K562 (cell line): Measurements from ENCODE around the gene ITGAV. TPM values are rescaled to one million over a fixed set of nuclear protein-coding genes. Genes with fewer than 3 reads are reported as not detected.

Experiments
- ATAC-seq: fragments of 200-7000 bp; cut with Tn5 transposase; 3 replicates; pipeline ENCODE4 v1.9.1; 2020; ENCODE audit warnings: moderate library complexity
- Bru-seq: library from RNA; stranded (reverse); fragments of 400-500 nt; gene quantifications from one replicate; lab custom pipeline; 2021; lab: Mats Ljungman, UMichigan
- BruChase-seq, 2 experiments: library from RNA; stranded (reverse); fragments of 400-500 nt; gene quantifications; one replicate each; lab custom pipeline; 2021; lab: Mats Ljungman, UMichigan
- BruUV-seq: library from RNA; stranded (reverse); fragments of 400-500 nt; replicated peaks from 2 replicates; lab custom pipeline; 2021; lab: Mats Ljungman, UMichigan
- CTCF ChIA-PET: fragments of 300-600 bp; formaldehyde crosslinking; extraction: SDS; loops from one replicate; lab custom pipeline; 2021; ENCODE audit warnings: low intra/inter-chr PET ratio; lab: Yijun Ruan, JAX
- POLR2A ChIA-PET: fragments of 300-600, 350-650 bp; sonication (Branson Sonifier 250); formaldehyde crosslinking; extraction: SDS; loops from one replicate; lab custom pipeline; 2021; ENCODE audit warnings: antibody characterized with exemption, inconsistent platforms; lab: Yijun Ruan, JAX
- DNase-seq, 4 experiments: peaks; one replicate each; pipeline versions ENCODE4 v3.0.0 to v3.0.0-alpha.2; 2011 to 2018; ENCODE audit warnings: low spot score in 3 of 4, mixed read lengths in 3 of 4; ENCODE audit errors: extremely low read depth in 1 of 4
- FAIRE-seq: peaks from 2 replicates; lab custom pipeline; 2011; peaks lifted over from hg19 to GRCh38; lab: Jason Lieb, UNC
- H2AFZ ChIP-seq: 2 replicates; pipeline ENCODE4 v1.6.0; 2011; ENCODE audit warnings: low read depth, low read length, control low read depth, inconsistent platforms
- H3K27ac ChIP-seq: fragments of 200-600 bp; 3 replicates; pipeline ENCODE4 v1.8.0; 2011; ENCODE audit warnings: low read depth, mild to moderate bottlenecking, control low read depth, inconsistent platforms, low read length, moderate library complexity, mixed read lengths; ENCODE audit errors: extremely low read depth
- H3K27me3 ChIP-seq, 2 experiments: fragments of 300-600 bp in 1 of 2; 2 replicates in 1 of 2; 3 replicates in 1 of 2; pipeline versions ENCODE4 v1.6.0 to v1.8.0; 2011; ENCODE audit warnings: inconsistent platforms in 2 of 2, low read length in 2 of 2, mild to moderate bottlenecking in 1 of 2, mixed read lengths in 1 of 2, moderate library complexity in 1 of 2; ENCODE audit not compliant: control insufficient read depth in 2 of 2, insufficient read depth in 2 of 2
- H3K36me3 ChIP-seq: fragments of 300-600 bp; 3 replicates; pipeline ENCODE4 v1.8.0; 2011; ENCODE audit warnings: mild to moderate bottlenecking, low read length, inconsistent platforms; ENCODE audit not compliant: control insufficient read depth, insufficient read depth
- H3K4me1 ChIP-seq, 2 experiments: fragments of 200-600 bp in 1 of 2; replicated peaks in 1 of 2; 2 replicates in 1 of 2; 3 replicates in 1 of 2; pipeline versions ENCODE4 v1.5.1 to v1.8.0; 2011; ENCODE audit warnings: inconsistent platforms in 2 of 2, low read length in 2 of 2, mild to moderate bottlenecking in 1 of 2, mixed read lengths in 1 of 2, moderate library complexity in 1 of 2; ENCODE audit not compliant: control insufficient read depth in 2 of 2, insufficient read depth in 2 of 2
- H3K4me2 ChIP-seq: 2 replicates; pipeline ENCODE4 v1.6.1; 2011; ENCODE audit warnings: low read length, control low read depth, inconsistent platforms, mixed read lengths; ENCODE audit not compliant: insufficient read depth
- H3K4me3 ChIP-seq: fragments of 200-600 bp; sonication (generic), shearing (Covaris generic); 2 replicates; pipeline ENCODE4 v1.5.1; 2016; ENCODE audit warnings: control low read depth, inconsistent platforms
- H3K79me2 ChIP-seq: fragments of 200-600 bp; 3 replicates; pipeline ENCODE4 v1.8.0; 2011; ENCODE audit warnings: low read length, inconsistent platforms; ENCODE audit not compliant: control insufficient read depth, insufficient read depth
- H3K9ac ChIP-seq, 2 experiments: 2 replicates each; pipeline versions ENCODE4 v1.6.0 to v1.6.1; 2011; ENCODE audit warnings: low read depth in 2 of 2, low read length in 2 of 2, control low read depth in 1 of 2, inconsistent platforms in 1 of 2, mild to moderate bottlenecking in 1 of 2, mixed read lengths in 1 of 2; ENCODE audit not compliant: insufficient read depth in 1 of 2
- H3K9me1 ChIP-seq: one replicate; pipeline ENCODE4 v1.6.0; 2011; ENCODE audit warnings: inconsistent platforms, mild to moderate bottlenecking, low read length, moderate library complexity; ENCODE audit not compliant: control insufficient read depth, insufficient read depth
- H3K9me3 ChIP-seq: replicated peaks from 2 replicates; pipeline ENCODE4 v1.5.1; 2011; ENCODE audit warnings: low read depth, low read length, inconsistent platforms; ENCODE audit not compliant: control insufficient read depth, insufficient read depth
- H4K20me1 ChIP-seq: replicated peaks from 2 replicates; pipeline ENCODE4 v1.6.1; 2011; ENCODE audit warnings: low read length, inconsistent platforms, mixed read lengths; ENCODE audit not compliant: control insufficient read depth, insufficient read depth
- ARID3A ChIP-seq: IDR thresholded peaks from 2 replicates; pipeline ENCODE4 v1.6.1; 2012; ENCODE audit warnings: low read depth, low read length, improper control_type of control experiment, borderline replicate concordance
- GABPA ChIP-seq: fragments of 200-800 bp; sonication (Bioruptor generic); conservative IDR thresholded peaks from 2 replicates; pipeline ENCODE4 v1.6.1; 2016; ENCODE audit warnings: low read depth, missing genetic modification characterization, missing compliant biosample characterization
- PRDM10 ChIP-seq: fragments of 450-650 bp; IDR thresholded peaks from 2 replicates; pipeline ENCODE4 v1.6.1; 2018; ENCODE audit not compliant: partially characterized antibody
- PTBP1 ChIP-seq: fragments of 200-400 bp; formaldehyde crosslinking; IDR thresholded peaks from 2 replicates; pipeline ENCODE4 v1.6.1; 2017; ENCODE audit warnings: low read depth, low read length
- ZBTB2 ChIP-seq: fragments of 450-650 bp; IDR thresholded peaks from 2 replicates; pipeline ENCODE4 v1.6.1; 2016; ENCODE audit warnings: antibody characterized with exemption
- ZNF124 ChIP-seq: sonication (generic); formaldehyde crosslinking; IDR thresholded peaks from 2 replicates; pipeline ENCODE4 v1.8.1; 2022; ENCODE audit warnings: missing genetic modification reagents
- ZNF146 ChIP-seq: IDR thresholded peaks from one replicate; pipeline ENCODE4 v1.6.1; 2018; ENCODE audit warnings: missing compliant biosample characterization; ENCODE audit not compliant: unreplicated experiment
- ZNF436 ChIP-seq: fragments of 250-450, 450-650 bp; sonication (Bioruptor Pico); formaldehyde crosslinking; IDR thresholded peaks from 2 replicates; pipeline ENCODE4 v1.7.0; 2020; ENCODE audit warnings: mild to moderate bottlenecking
- WGBS: fragments of 100-300 bp; shearing (Covaris generic); methylation state at CpG from one replicate; pipeline ENCODE4 v1.1.6; 2016; ENCODE audit warnings: low coverage, mixed read lengths; ENCODE audit not compliant: insufficient coverage; ENCODE audit errors: missing lambda C conversion rate; 5-methylcytosine and 5-hydroxymethylcytosine counted together
- in situ Hi-C: fragments of 300-500 bp; cut with MboI; formaldehyde crosslinking; loops from 4 replicates; pipeline ENCODE4 v1.15.0; 2018; ENCODE audit warnings: inconsistent platforms, mixed read lengths
- intact Hi-C: fragments of 100-400 bp; cut with micrococcal nuclease; formaldehyde crosslinking; loops from 2 replicates; pipeline ENCODE4 v1.14.2; 2022
- long read RNA-seq, 3 experiments: library from polyadenylated mRNA in 2 of 3; library from RNA in 1 of 3; unstranded in 2 of 3; stranded (forward) in 1 of 3; transcript quantifications; one replicate each; pipeline ENCODE4 v2.0.0, GENCODE V29; 2019 to 2022
- polyA minus RNA-seq, 3 experiments: library from RNA; depleted of rRNA, polyadenylated mRNA; stranded (reverse); fragments of >200 nt; gene quantifications; 2 replicates each; pipeline ENCODE4 v1.2.3, GENCODE V29; 2011
- polyA plus RNA-seq, 8 experiments: library from polyadenylated mRNA; depleted of rRNA in 4 of 8; stranded (reverse) in 5 of 8; unstranded in 3 of 8; fragments of >200 nt; fragmentation: Nextera tagmentation in 2 of 8; fragmentation: Illumina TruSeq in 1 of 8; extraction: Ambion mirVana in 2 of 8; extraction: Trizol in 1 of 8; gene quantifications; 2 replicates each; pipeline versions ENCODE4 v1.2.1 to v1.2.3, GENCODE V29; 2011 to 2014; ENCODE audit warnings: inconsistent platforms in 1 of 8, missing spikeins in 1 of 8
- total RNA-seq, 7 experiments: library from RNA; depleted of rRNA in 6 of 7; stranded (reverse); fragments of >200 nt in 6 of 7; fragmentation: Illumina TruSeq in 2 of 7; extraction: Trizol in 2 of 7; gene quantifications; 2 replicates each; pipeline versions ENCODE4 v1.2.1 to v1.2.3, GENCODE V29; 2011 to 2021; ENCODE audit warnings: low replicate concordance in 1 of 7

The ITGAV gene
- total RNA-seq (2011; cell fraction: chromatin; rRNA removed; ENCODE audit: low replicate concordance): 44.5 and 102 TPM in 2 replicates
- total RNA-seq (2011; cell fraction: nucleolus; rRNA removed): 19.5 and 40.0 TPM in 2 replicates
- 34.2 and 43.0 TPM in 2 replicates for total RNA-seq (2011; cell fraction: nucleoplasm; rRNA removed)
- 10.4 and 10.7 TPM in 2 replicates for total RNA-seq (2014; rRNA removed)
- total RNA-seq (2014; rRNA removed; fragmentation: Illumina TruSeq; extraction: Trizol): 17.6 and 18.4 TPM in 2 replicates
- total RNA-seq (2015; rRNA removed; fragmentation: Illumina TruSeq; extraction: Trizol): 16.2 and 16.5 TPM in 2 replicates
- 15.5 and 17.7 TPM in 2 replicates for total RNA-seq (2021)
- polyA plus RNA-seq (2011; rRNA removed): 16.2 and 16.3 TPM in 2 replicates
- 3.6 and 7.9 TPM in 2 replicates for polyA plus RNA-seq (2011; cell fraction: cytosol; rRNA removed)
- 29.1 and 37.9 TPM in 2 replicates for polyA plus RNA-seq (2011; cell fraction: nucleus; rRNA removed)
- 8.4 and 15.6 TPM in 2 replicates for polyA plus RNA-seq (2012)
- polyA plus RNA-seq (2014; fragmentation: Illumina TruSeq; extraction: Trizol): 8.5 and 10.3 TPM in 2 replicates
- polyA plus RNA-seq (2014; fragmentation: Nextera tagmentation; extraction: Ambion mirVana): 1 to 10 TPM; 3.7 to 4.6 TPM
- 7.4 and 8.8 TPM in 2 replicates for polyA plus RNA-seq (2014; rRNA removed)
- 32.1 and 40.9 TPM in 2 replicates for polyA minus RNA-seq (2011; rRNA and poly(A)+ RNA removed)
- 16.9 and 21.9 TPM in 2 replicates for polyA minus RNA-seq (2011; cell fraction: cytosol; rRNA and poly(A)+ RNA removed)
- polyA minus RNA-seq (2011; cell fraction: nucleus; rRNA and poly(A)+ RNA removed): 25.4 and 40.0 TPM in 2 replicates
- percentile 77 among the genes with signal in this experiment for Bru-seq, nascent RNA
- percentile 85 among the genes with signal in this experiment for BruChase-seq, experiment 1, labeled RNA remaining after a 2-hour chase
- BruChase-seq, experiment 2, labeled RNA remaining after a 6-hour chase: percentile 87 among the genes with signal in this experiment
- long read RNA-seq, experiment 1, full-length matches to known transcripts: 16 of 38 reads
- long read RNA-seq, experiment 1, partial matches to known transcripts: 14 of 38 reads
- long read RNA-seq, experiment 1, other reads (novel, unspliced or antisense): 8 of 38 reads
- long read RNA-seq, experiment 2, partial matches to known transcripts: 0 of 2 reads
- long read RNA-seq, experiment 2, other reads (novel, unspliced or antisense): 2 of 2 reads
- long read RNA-seq, experiment 3, partial matches to known transcripts: 0 of 1 reads
- long read RNA-seq, experiment 3, other reads (novel, unspliced or antisense): 1 of 1 reads

- FAIRE-seq (peak; percentile 87), ATAC-seq (peak; percentile 95), DNase-seq (peak; percentile 87 to 96 (median 91))
- Histone ChIP-seq H4K20me1 (no peaks in the 10 kb centered on the region), H3K4me1 (peaks cover 18% of the 10 kb centered on the region in 2 experiments; a peak in 4 of 5 replicates), H3K27ac (peak within 1 kb of the TSS; percentile 78), H2AFZ (peak within 1 kb of the TSS; percentile 98), H3K4me2 (peak within 1 kb of the TSS; percentile 92), H3K9ac (peak within 1 kb of the TSS; percentile 76 to 98), H3K36me3 (no peaks in the 10 kb centered on the region), H3K79me2 (peaks cover 43% of the 10 kb centered on the region), H3K9me1 (no peaks in the 10 kb centered on the region), H3K4me3 (peak within 1 kb of the TSS; percentile 77), H3K9me3 (no peaks in the 10 kb centered on the region), H3K27me3 (no peaks in the 10 kb centered on the region)
- BruUV-seq: no TSS peak
- POLR2A ChIA-PET: interaction anchor here (0.6 to 1.8 kb wide), 12 partner anchors 9 to 541 kb away, joined by 3 to 12 read pairs (median 4); partner anchors contain the start of gene ZC3H15
- intact Hi-C loops (loop anchor here (1.0 to 10.0 kb wide), 3 partner anchors 82 to 955 kb away; partner anchors contain the start of gene ZC3H15), in situ Hi-C loops (no loop called here)
- WGBS: 0% methylated on average over 66 of the region's 71 CpGs
- CTCF ChIA-PET: no interaction called here
- TF ChIP-seq PRDM10 (peak; percentile 14), PTBP1 (no peak), GABPA (peak; percentile 89), ZNF146 (no peak), ZNF436 (CRISPR knock-in tag) (no peak), ZBTB2 (peak; percentile 62; the same call in 1 of the 2 replicates), ARID3A (no peak), ZNF124 (CRISPR knock-in tag) (peak; percentile 84; the same call in 1 of the 2 replicates)
Observed at GRCh38 chr2:186589612-186590349, at the start of gene ITGAV. TSS of gene ITGAV (plus strand) at chr2:186590056. CDS start at chr2:186590339, 283 bp downstream.
